Omental fat pad (tissue), 4 donors: ENCODE results near the gene TLR5. TPM values are rescaled to one million over a fixed set of nuclear protein-coding genes. Genes with fewer than 3 reads are reported as not detected.

Source experiments
- ATAC-seq: fragments of 150-250 bp; one replicate; pipeline ENCODE4 v1.9.1; 2016; ENCODE audit warnings: mild to moderate bottlenecking, moderate library complexity; ENCODE audit not compliant: low FRiP score
- DNase-seq: peaks from one replicate; pipeline ENCODE4 v3.0.0-alpha.2; 2019; ENCODE audit warnings: low spot score
- CTCF ChIP-seq, 3 donors: fragments of 450-650 bp; IDR thresholded peaks; one replicate each; pipeline ENCODE4 v1.5.1; 2016 to 2017; ENCODE audit warnings: antibody characterized with exemption in 3 of 3, mild to moderate bottlenecking in 3 of 3, moderate library complexity in 2 of 3
- total RNA-seq, 4 donors: library from RNA; depleted of rRNA; stranded (reverse); fragments of >200 nt; gene quantifications; one replicate each; pipeline ENCODE4 v1.1.0, GENCODE V29; 2016

The TLR5 gene
- total RNA-seq, 4 donors from 2014 or later, result 7.0 to 12.6 (median 10.0) TPM

GRCh38 chr1:223147409-223147808 is 4.4 kb upstream of the TLR5 start:
- DNase-seq (no peak), ATAC-seq (no peak)
- no peak for TF ChIP-seq CTCF (IDR thresholded peaks at IDR 0.05)

- DNase-seq (no peak), ATAC-seq (no peak)
- no peak for TF ChIP-seq CTCF (IDR thresholded peaks at IDR 0.05)
Observed at GRCh38 chr1:223146745-223147144, 3.7 kb upstream of the TLR5 start.

GRCh38 chr1:223144914-223145313 is 1.9 kb upstream of the TLR5 start:
- ATAC-seq, result no peak

GRCh38 chr1:223144431-223144830 is 1.4 kb upstream of the TLR5 start:
- TF ChIP-seq CTCF (IDR thresholded peaks at IDR 0.05), result no peak
- ATAC-seq (no peak), DNase-seq (no peak)

More at GRCh38 chr1:223144914-223145313, 1.9 kb upstream of the TLR5 start:
- TF ChIP-seq CTCF (IDR thresholded peaks at IDR 0.05), result no peak
- DNase-seq, result no peak

GRCh38 chr1:223143537-223144248 is 645 bp upstream of the TLR5 start:
- ATAC-seq (no peak), DNase-seq (no peak)
- no peak for TF ChIP-seq CTCF (IDR thresholded peaks at IDR 0.05)

- DNase-seq (no peak), ATAC-seq (no peak)
- no peak for TF ChIP-seq CTCF (IDR thresholded peaks at IDR 0.05)
Observed at GRCh38 chr1:223142269-223142668, 779 bp downstream of the TLR5 start.
